K562 (cell line): ENCODE data around the gene CD19. TPM values are rescaled to one million over a fixed set of nuclear protein-coding genes. Genes with fewer than 3 reads are reported as not detected.

Experiments used
- DIDO1 ChIP-seq: fragments of 450-650 bp; IDR thresholded peaks from 2 replicates; pipeline ENCODE4 v1.6.1; 2016; ENCODE audit warnings: low read depth, missing biosample characterization, missing genetic modification characterization
- FOXJ2 ChIP-seq: fragments of 200-800 bp; sonication (Bioruptor generic); IDR thresholded peaks from 2 replicates; pipeline ENCODE4 v1.6.1; 2016; ENCODE audit warnings: missing genetic modification characterization, missing compliant biosample characterization
- FOXM1 ChIP-seq, 2 experiments: fragments of 450-650 bp in 1 of 2; sonication (generic) in 1 of 2; formaldehyde crosslinking in 1 of 2; IDR thresholded peaks; 2 replicates each; pipeline versions ENCODE4 v1.6.1 to v1.9.0; 2017 to 2022; ENCODE audit warnings: low read depth in 2 of 2, mild to moderate bottlenecking in 2 of 2, missing genetic modification reagents in 1 of 2, moderate library complexity in 1 of 2
- GATA2 ChIP-seq: sonication (generic); formaldehyde crosslinking; IDR thresholded peaks from 2 replicates; pipeline ENCODE4 v1.4.0; 2020; ENCODE audit warnings: mild to moderate bottlenecking, missing genetic modification reagents
- KHSRP ChIP-seq: fragments of 450-650 bp; IDR thresholded peaks from 2 replicates; pipeline ENCODE4 v1.6.1; 2017
- MCM3 ChIP-seq: fragments of 450-650 bp; IDR thresholded peaks from 2 replicates; pipeline ENCODE4 v1.6.1; 2016
- NEUROD1 ChIP-seq: fragments of 150-350 bp; IDR thresholded peaks from 2 replicates; pipeline ENCODE4 v1.6.1; 2014; ENCODE audit warnings: borderline replicate concordance, low read length, low read depth; ENCODE audit not compliant: partially characterized antibody
- PTBP1 ChIP-seq: fragments of 200-400 bp; formaldehyde crosslinking; IDR thresholded peaks from 2 replicates; pipeline ENCODE4 v1.6.1; 2017; ENCODE audit warnings: low read depth, low read length
- PURB ChIP-seq: sonication (generic); formaldehyde crosslinking; IDR thresholded peaks from 2 replicates; pipeline ENCODE4 v1.9.0; 2021; ENCODE audit warnings: low read depth, mild to moderate bottlenecking, missing genetic modification reagents
- polyA plus RNA-seq, 8 experiments: library from polyadenylated mRNA; depleted of rRNA in 4 of 8; stranded (reverse) in 5 of 8; unstranded in 3 of 8; fragments of >200 nt; fragmentation: Nextera tagmentation in 2 of 8; fragmentation: Illumina TruSeq in 1 of 8; extraction: Ambion mirVana in 2 of 8; extraction: Trizol in 1 of 8; gene quantifications; 2 replicates each; pipeline versions ENCODE4 v1.2.1 to v1.2.3, GENCODE V29; 2011 to 2014; ENCODE audit warnings: inconsistent platforms in 1 of 8, missing spikeins in 1 of 8
- total RNA-seq, 7 experiments: library from RNA; depleted of rRNA in 6 of 7; stranded (reverse); fragments of >200 nt in 6 of 7; fragmentation: Illumina TruSeq in 2 of 7; extraction: Trizol in 2 of 7; gene quantifications; 2 replicates each; pipeline versions ENCODE4 v1.2.1 to v1.2.3, GENCODE V29; 2011 to 2021; ENCODE audit warnings: low replicate concordance in 1 of 7
- TF ChIP-seq, protein P1 (sequence below): fragments of 150-350 bp; IDR thresholded peaks from 2 replicates; pipeline ENCODE4 v1.6.1; 2014; ENCODE audit warnings: low read depth, mild to moderate bottlenecking, low read length, borderline replicate concordance
- TF ChIP-seq, protein P2 (sequence below), 2 experiments: fragments of 450-650 bp; IDR thresholded peaks; 2 replicates each; pipeline ENCODE4 v1.6.1; 2018; ENCODE audit warnings: mild to moderate bottlenecking in 2 of 2, low read depth in 1 of 2; ENCODE audit not compliant: partially characterized antibody in 2 of 2
- TF ChIP-seq, protein P3 (sequence below): fragments of 450-650 bp; IDR thresholded peaks from 2 replicates; pipeline ENCODE4 v1.6.1; 2016; ENCODE audit warnings: mild to moderate bottlenecking
- TF ChIP-seq, protein P4 (sequence below), 2 experiments: IDR thresholded peaks in 1 of 2; conservative IDR thresholded peaks in 1 of 2; 2 replicates each; pipeline ENCODE4 v1.6.1; 2016; ENCODE audit warnings: low read depth in 2 of 2, mild to moderate bottlenecking in 1 of 2, missing compliant biosample characterization in 1 of 2, missing genetic modification characterization in 1 of 2, moderate library complexity in 1 of 2

The CD19 gene
- total and polyA plus RNA-seq, 9 of the 15 experiments (the other 6 are each of a cell fraction or from before 2014, with no cell fraction given) = 0.27 to 3.7 (median 2.0) TPM; not detected in 1

DNA sequence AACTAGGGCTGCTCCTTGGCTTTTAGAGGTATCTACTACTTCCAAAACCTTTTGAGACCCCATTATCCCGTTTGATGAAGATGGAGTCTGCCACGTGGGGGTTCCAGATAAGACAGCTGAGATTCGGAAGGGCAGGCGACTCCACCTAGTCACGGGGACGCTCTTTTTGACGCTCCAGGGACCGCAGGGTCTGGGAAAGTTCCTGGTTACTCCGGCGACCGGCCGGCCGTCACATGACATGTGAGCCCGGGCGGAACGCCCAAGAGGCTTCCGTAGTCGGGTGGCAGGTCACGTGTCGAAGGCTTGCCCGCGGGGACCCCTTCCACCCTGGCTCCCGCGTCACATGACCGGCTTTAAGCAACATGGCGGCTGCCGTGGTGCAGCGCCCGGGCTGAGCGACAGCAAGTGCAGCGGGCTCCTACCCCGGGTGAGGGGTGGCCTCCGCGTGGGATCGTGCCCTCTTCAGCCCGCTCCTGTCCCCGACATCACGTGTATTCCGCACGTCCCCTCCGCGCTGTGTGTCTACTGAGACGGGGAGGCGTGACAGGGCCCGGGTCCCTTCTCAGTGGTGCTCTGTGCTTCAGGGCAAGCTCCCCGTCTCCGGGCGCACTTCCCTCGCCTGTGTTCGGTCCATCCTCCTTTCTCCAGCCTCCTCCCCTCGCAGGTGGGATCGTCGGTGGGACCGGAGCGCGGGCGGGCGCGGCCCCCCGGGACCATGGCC, 42.8 kb downstream of the CD19 start, which contains the start of gene SPNS1 (continued):
- TF ChIP-seq, protein P1, sequence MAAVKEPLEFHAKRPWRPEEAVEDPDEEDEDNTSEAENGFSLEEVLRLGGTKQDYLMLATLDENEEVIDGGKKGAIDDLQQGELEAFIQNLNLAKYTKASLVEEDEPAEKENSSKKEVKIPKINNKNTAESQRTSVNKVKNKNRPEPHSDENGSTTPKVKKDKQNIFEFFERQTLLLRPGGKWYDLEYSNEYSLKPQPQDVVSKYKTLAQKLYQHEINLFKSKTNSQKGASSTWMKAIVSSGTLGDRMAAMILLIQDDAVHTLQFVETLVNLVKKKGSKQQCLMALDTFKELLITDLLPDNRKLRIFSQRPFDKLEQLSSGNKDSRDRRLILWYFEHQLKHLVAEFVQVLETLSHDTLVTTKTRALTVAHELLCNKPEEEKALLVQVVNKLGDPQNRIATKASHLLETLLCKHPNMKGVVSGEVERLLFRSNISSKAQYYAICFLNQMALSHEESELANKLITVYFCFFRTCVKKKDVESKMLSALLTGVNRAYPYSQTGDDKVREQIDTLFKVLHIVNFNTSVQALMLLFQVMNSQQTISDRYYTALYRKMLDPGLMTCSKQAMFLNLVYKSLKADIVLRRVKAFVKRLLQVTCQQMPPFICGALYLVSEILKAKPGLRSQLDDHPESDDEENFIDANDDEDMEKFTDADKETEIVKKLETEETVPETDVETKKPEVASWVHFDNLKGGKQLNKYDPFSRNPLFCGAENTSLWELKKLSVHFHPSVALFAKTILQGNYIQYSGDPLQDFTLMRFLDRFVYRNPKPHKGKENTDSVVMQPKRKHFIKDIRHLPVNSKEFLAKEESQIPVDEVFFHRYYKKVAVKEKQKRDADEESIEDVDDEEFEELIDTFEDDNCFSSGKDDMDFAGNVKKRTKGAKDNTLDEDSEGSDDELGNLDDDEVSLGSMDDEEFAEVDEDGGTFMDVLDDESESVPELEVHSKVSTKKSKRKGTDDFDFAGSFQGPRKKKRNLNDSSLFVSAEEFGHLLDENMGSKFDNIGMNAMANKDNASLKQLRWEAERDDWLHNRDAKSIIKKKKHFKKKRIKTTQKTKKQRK = no peak
- TF ChIP-seq DIDO1 (tag) (peak; percentile 87), PURB (CRISPR knock-in tag) (no peak), FOXJ2 (peak; percentile 88), MCM3 (no peak), FOXM1 (IDR thresholded peaks at IDR 0.05; ENCODE audit: low read depth) (no peak), FOXM1 (CRISPR knock-in tag; IDR thresholded peaks at IDR 0.05; ENCODE audit: low read depth) (0 out of 2 replicates have a peak, but pooled peaks have one; percentile 59), KHSRP (no peak), PTBP1 (no peak), NEUROD1 (peak; percentile 79), GATA2 (CRISPR knock-in tag) (0 out of 2 replicates have a peak, but pooled peaks have one; percentile 7)
- TF ChIP-seq, protein P2, sequence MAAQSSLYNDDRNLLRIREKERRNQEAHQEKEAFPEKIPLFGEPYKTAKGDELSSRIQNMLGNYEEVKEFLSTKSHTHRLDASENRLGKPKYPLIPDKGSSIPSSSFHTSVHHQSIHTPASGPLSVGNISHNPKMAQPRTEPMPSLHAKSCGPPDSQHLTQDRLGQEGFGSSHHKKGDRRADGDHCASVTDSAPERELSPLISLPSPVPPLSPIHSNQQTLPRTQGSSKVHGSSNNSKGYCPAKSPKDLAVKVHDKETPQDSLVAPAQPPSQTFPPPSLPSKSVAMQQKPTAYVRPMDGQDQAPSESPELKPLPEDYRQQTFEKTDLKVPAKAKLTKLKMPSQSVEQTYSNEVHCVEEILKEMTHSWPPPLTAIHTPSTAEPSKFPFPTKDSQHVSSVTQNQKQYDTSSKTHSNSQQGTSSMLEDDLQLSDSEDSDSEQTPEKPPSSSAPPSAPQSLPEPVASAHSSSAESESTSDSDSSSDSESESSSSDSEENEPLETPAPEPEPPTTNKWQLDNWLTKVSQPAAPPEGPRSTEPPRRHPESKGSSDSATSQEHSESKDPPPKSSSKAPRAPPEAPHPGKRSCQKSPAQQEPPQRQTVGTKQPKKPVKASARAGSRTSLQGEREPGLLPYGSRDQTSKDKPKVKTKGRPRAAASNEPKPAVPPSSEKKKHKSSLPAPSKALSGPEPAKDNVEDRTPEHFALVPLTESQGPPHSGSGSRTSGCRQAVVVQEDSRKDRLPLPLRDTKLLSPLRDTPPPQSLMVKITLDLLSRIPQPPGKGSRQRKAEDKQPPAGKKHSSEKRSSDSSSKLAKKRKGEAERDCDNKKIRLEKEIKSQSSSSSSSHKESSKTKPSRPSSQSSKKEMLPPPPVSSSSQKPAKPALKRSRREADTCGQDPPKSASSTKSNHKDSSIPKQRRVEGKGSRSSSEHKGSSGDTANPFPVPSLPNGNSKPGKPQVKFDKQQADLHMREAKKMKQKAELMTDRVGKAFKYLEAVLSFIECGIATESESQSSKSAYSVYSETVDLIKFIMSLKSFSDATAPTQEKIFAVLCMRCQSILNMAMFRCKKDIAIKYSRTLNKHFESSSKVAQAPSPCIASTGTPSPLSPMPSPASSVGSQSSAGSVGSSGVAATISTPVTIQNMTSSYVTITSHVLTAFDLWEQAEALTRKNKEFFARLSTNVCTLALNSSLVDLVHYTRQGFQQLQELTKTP (IDR thresholded peaks at IDR 0.05; ENCODE audit: low read depth in 1 of 2, partially characterized antibody in 2 of 2) = peak; percentile 15 to 86
- TF ChIP-seq, protein P3, sequence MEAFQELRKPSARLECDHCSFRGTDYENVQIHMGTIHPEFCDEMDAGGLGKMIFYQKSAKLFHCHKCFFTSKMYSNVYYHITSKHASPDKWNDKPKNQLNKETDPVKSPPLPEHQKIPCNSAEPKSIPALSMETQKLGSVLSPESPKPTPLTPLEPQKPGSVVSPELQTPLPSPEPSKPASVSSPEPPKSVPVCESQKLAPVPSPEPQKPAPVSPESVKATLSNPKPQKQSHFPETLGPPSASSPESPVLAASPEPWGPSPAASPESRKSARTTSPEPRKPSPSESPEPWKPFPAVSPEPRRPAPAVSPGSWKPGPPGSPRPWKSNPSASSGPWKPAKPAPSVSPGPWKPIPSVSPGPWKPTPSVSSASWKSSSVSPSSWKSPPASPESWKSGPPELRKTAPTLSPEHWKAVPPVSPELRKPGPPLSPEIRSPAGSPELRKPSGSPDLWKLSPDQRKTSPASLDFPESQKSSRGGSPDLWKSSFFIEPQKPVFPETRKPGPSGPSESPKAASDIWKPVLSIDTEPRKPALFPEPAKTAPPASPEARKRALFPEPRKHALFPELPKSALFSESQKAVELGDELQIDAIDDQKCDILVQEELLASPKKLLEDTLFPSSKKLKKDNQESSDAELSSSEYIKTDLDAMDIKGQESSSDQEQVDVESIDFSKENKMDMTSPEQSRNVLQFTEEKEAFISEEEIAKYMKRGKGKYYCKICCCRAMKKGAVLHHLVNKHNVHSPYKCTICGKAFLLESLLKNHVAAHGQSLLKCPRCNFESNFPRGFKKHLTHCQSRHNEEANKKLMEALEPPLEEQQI = no peak
- TF ChIP-seq, protein P4, sequence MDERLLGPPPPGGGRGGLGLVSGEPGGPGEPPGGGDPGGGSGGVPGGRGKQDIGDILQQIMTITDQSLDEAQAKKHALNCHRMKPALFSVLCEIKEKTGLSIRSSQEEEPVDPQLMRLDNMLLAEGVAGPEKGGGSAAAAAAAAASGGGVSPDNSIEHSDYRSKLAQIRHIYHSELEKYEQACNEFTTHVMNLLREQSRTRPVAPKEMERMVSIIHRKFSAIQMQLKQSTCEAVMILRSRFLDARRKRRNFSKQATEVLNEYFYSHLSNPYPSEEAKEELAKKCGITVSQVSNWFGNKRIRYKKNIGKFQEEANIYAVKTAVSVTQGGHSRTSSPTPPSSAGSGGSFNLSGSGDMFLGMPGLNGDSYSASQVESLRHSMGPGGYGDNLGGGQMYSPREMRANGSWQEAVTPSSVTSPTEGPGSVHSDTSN (CRISPR knock-in tag; IDR thresholded peaks at IDR 0.05; ENCODE audit: low read depth) = no peak
- TF ChIP-seq, protein P4 (tag; conservative IDR thresholded peaks at IDR 0.05; ENCODE audit: low read depth) = no peak
